A549 treated with Mapracorat at 1 μM for 4 hours (cell line): ENCODE results near the gene PIK3R5. TPM values are rescaled to one million over a fixed set of nuclear protein-coding genes. Genes with fewer than 3 reads are reported as not detected.

ENCODE experiments used
- total RNA-seq: library from RNA; stranded (reverse); fragments of 200-300 nt; extraction: Qiagen RNA extraction; gene quantifications from 5 replicates; pipeline ENCODE4 v1.2.3, GENCODE V29; 2022

The PIK3R5 gene, protein sequence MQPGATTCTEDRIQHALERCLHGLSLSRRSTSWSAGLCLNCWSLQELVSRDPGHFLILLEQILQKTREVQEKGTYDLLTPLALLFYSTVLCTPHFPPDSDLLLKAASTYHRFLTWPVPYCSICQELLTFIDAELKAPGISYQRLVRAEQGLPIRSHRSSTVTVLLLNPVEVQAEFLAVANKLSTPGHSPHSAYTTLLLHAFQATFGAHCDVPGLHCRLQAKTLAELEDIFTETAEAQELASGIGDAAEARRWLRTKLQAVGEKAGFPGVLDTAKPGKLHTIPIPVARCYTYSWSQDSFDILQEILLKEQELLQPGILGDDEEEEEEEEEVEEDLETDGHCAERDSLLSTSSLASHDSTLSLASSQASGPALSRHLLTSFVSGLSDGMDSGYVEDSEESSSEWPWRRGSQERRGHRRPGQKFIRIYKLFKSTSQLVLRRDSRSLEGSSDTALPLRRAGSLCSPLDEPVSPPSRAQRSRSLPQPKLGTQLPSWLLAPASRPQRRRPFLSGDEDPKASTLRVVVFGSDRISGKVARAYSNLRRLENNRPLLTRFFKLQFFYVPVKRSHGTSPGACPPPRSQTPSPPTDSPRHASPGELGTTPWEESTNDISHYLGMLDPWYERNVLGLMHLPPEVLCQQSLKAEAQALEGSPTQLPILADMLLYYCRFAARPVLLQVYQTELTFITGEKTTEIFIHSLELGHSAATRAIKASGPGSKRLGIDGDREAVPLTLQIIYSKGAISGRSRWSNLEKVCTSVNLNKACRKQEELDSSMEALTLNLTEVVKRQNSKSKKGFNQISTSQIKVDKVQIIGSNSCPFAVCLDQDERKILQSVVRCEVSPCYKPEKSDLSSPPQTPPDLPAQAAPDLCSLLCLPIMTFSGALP
- total RNA-seq, result 0.05 to 0.14 TPM in 2 of 5 replicates, not detected in the others

DNA sequence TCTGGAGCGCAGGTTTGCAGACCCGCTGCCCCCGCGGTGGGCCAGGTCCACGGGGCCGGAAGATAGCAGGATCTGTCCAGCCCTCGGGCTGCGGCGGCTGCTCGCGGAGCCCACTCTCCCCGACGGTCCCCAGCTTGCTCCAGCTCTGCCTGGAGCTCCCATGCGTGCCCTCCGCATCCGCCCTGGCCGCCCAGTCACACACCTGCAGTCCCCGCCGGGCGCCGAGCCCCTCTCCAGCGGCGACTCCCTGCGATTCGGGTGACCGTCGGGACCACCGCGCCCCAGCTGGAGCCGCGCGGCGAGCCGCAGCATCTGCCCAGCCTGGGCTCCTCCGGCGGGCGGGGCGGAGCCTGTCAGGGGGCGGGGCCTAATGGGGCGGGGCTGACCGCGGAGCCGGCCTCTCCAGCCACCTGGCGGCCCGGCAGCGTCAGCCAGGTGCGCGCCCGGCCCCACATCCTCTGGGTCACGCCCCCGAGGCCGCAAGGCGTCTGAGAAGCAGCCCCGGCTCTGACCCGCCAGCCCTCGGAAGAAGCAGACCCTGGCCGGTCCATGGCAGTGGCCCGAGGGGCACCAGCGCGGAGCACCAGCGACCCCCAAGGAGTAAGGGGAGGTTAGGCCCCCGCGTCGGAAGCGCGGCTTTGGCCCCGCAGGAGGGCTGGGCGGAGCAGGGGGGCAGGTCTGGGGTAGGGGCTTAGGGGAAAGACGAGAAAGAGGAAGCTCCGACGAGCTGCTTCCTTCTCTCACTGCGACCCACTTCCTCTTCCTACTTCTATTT lies at the start of gene PIK3R5:
Gene PIK3R5 (minus strand): TSS at position 314 of the 775 bp plus-strand sequence. CDS start 54,213 bp downstream, outside the sequence.

DNA sequence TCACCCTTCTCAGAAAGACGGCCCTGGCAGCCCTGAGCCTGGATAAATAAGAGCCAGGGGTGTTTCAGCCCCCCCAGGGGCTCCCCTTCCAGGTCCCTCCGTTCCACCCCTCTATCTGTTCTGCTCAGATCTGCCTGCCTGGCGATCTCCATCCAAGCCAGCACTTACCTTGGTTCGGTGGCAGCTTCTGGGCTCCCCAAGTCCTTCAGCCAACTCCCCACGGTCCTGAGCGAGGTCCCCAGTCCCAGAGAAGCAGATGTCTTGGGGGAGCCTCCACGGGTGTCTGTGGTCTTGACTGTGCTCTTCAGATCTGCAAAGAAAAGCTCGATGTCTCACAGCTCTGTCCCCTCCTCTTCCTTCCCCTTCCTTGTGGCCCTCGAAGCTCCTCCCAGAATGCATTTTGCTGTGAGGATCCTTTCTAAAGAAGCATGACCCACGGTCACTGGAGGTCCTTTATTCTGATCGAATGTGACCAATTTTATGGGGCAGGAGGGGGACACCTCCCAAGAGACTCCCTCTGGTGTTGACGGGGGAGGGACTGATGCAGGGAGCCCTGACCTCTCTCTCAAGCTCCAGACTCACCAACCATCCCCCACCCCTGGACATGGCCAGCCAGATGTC lies 98.0 kb downstream of the PIK3R5 start, which contains the start of gene PIK3R6:
Gene PIK3R6 (minus strand): TSS at position 314 of the 621 bp plus-strand sequence. CDS start 17,880 bp downstream, outside the sequence.

Other genes with a start within 250 kb of the PIK3R5 start
- not detected in 5 replicates for gene CCDC42, start 220.9 kb downstream of the PIK3R5 start, total RNA-seq
- not detected in 5 replicates for gene SPDYE4, start 207.2 kb downstream of the PIK3R5 start, total RNA-seq
- not detected in 5 replicates for gene MFSD6L, start 166.3 kb downstream of the PIK3R5 start, total RNA-seq
- gene PIK3R6, start 98.0 kb downstream of the PIK3R5 start, total RNA-seq, result not detected in 5 replicates
- 0.29 to 0.51 TPM (median 0.38 TPM) in 5 replicates for gene NTN1, start 55.8 kb upstream of the PIK3R5 start, total RNA-seq